Osteoblast (primary cell): ENCODE measurements around the gene KIAA0753. TPM values are rescaled to one million over a fixed set of nuclear protein-coding genes. Genes with fewer than 3 reads are reported as not detected.

ENCODE experiments used
- DNase-seq: peaks from one replicate; pipeline ENCODE4 v3.0.0; 2011; ENCODE audit warnings: low spot score, mixed read lengths; ENCODE audit not compliant: insufficient read length; ENCODE audit errors: missing footprints
- H2AFZ ChIP-seq: 2 replicates; pipeline ENCODE4 v1.6.0; 2011; ENCODE audit warnings: mild to moderate bottlenecking, low read length
- H3K27ac ChIP-seq: 2 replicates; pipeline ENCODE4 v1.5.1; 2011; ENCODE audit warnings: mild to moderate bottlenecking, low read depth, low read length, moderate library complexity
- H3K27me3 ChIP-seq: 2 replicates; pipeline ENCODE4 v1.6.0; 2012; ENCODE audit warnings: mild to moderate bottlenecking, control low read depth, inconsistent platforms, low read length, moderate library complexity; ENCODE audit not compliant: insufficient read depth
- H3K36me3 ChIP-seq: 2 replicates; pipeline ENCODE4 v1.5.1; 2011; ENCODE audit warnings: mild to moderate bottlenecking, low read length, control low read depth, moderate library complexity; ENCODE audit not compliant: insufficient read depth
- H3K4me1 ChIP-seq: 2 replicates; pipeline ENCODE4 v1.5.1; 2011; ENCODE audit warnings: mild to moderate bottlenecking, low read length, control low read depth, moderate library complexity; ENCODE audit not compliant: insufficient read depth
- H3K4me2 ChIP-seq: 2 replicates; pipeline ENCODE4 v1.6.0; 2011; ENCODE audit warnings: mild to moderate bottlenecking, low read length; ENCODE audit not compliant: insufficient read depth
- H3K4me3 ChIP-seq: fragments of 200-600 bp; sonication (generic); 3 replicates; pipeline ENCODE4 v1.5.1; 2012; ENCODE audit warnings: mild to moderate bottlenecking, low read length, inconsistent platforms; ENCODE audit not compliant: insufficient read depth
- H3K79me2 ChIP-seq: 2 replicates; pipeline ENCODE4 v1.6.0; 2012; ENCODE audit warnings: mild to moderate bottlenecking, low read length, control low read depth, inconsistent platforms; ENCODE audit not compliant: insufficient read depth
- H3K9me3 ChIP-seq: 2 replicates; pipeline ENCODE4 v1.5.1; 2011; ENCODE audit warnings: low read depth, low read length, control low read depth
- H4K20me1 ChIP-seq: 2 replicates; pipeline ENCODE4 v1.6.0; 2012; ENCODE audit warnings: mild to moderate bottlenecking, low read length, control low read depth; ENCODE audit not compliant: insufficient read depth
- CTCF ChIP-seq: IDR thresholded peaks from 2 replicates; pipeline ENCODE4 v1.5.1; 2011; ENCODE audit warnings: mild to moderate bottlenecking, low read depth, low read length, moderate library complexity; ENCODE audit errors: extremely low read depth
- total RNA-seq: library from RNA; depleted of rRNA; stranded (reverse); fragments of >200 nt; gene quantifications from 2 replicates; pipeline ENCODE4 v1.2.3, GENCODE V29; 2012

KIAA0753 gene
- total RNA-seq, 1 donor = 17.0 TPM

- H3K79me2 ChIP-seq = peaks cover 10% of the 10 kb centered on the region
- no peak overlapping the region for H2AFZ ChIP-seq
- no peak overlapping the region for H3K27ac ChIP-seq
- H3K9me3 ChIP-seq = no peaks in the 10 kb centered on the region
- peaks cover 14% of the 10 kb centered on the region for H3K4me1 ChIP-seq
- DNase-seq = peak; percentile 63
- no peaks in the 10 kb centered on the region for H3K36me3 ChIP-seq
- TF ChIP-seq CTCF = no peak
- H3K27me3 ChIP-seq = peaks cover 44% of the 10 kb centered on the region
- H3K4me3 ChIP-seq = no peak overlapping the region
- H3K4me2 ChIP-seq = no peak overlapping the region
- H4K20me1 ChIP-seq = peaks cover 6% of the 10 kb centered on the region
These were observed 14.6 kb upstream of the KIAA0753 start for GRCh38 chr17:6654841-6655731.

GRCh38 chr17:6651919-6652452 is 11.5 kb upstream of the KIAA0753 start:
- H3K4me2 ChIP-seq = peak overlapping the region; percentile 88
- H3K79me2 ChIP-seq = peaks cover 37% of the 10 kb centered on the region
- DNase-seq = peak; percentile 83
- no peak for TF ChIP-seq CTCF
- H3K36me3 ChIP-seq = peaks cover 7% of the 10 kb centered on the region
- peaks cover 16% of the 10 kb centered on the region for H4K20me1 ChIP-seq
- no peaks in the 10 kb centered on the region for H3K9me3 ChIP-seq
- peaks cover 17% of the 10 kb centered on the region for H3K4me1 ChIP-seq
- H3K4me3 ChIP-seq = peak overlapping the region; percentile 81
- H3K27ac ChIP-seq = peak overlapping the region; percentile 90
- H3K27me3 ChIP-seq = peaks cover 24% of the 10 kb centered on the region
- H2AFZ ChIP-seq = peak overlapping the region; percentile 93

- TF ChIP-seq CTCF = no peak
- DNase-seq = peak; percentile 99
- H3K79me2 ChIP-seq = peaks cover 37% of the 10 kb centered on the region
These were observed 10.9 kb upstream of the KIAA0753 start, which contains the start of the genes C17orf100 and MED31 for GRCh38 chr17:6651354-6651918. TSS of gene C17orf100 (plus strand) at chr17:6651762. CDS start at chr17:6651914, 152 bp downstream. TSS of gene MED31 (minus strand) at chr17:6651605. CDS start at chr17:6651528, 77 bp downstream.

GRCh38 chr17:6648181-6648580 is 7.7 kb upstream of the KIAA0753 start:
- Histone ChIP-seq H3K27ac (no peak overlapping the region), H3K4me2 (no peak overlapping the region), H3K27me3 (no peaks in the 10 kb centered on the region), H3K9me3 (no peaks in the 10 kb centered on the region), H3K79me2 (peaks cover 46% of the 10 kb centered on the region), H3K36me3 (peaks cover 29% of the 10 kb centered on the region), H2AFZ (no peak overlapping the region), H3K4me1 (peaks cover 25% of the 10 kb centered on the region), H3K4me3 (no peak overlapping the region), H4K20me1 (peaks cover 25% of the 10 kb centered on the region)
- peak; percentile 86 for DNase-seq
- peak; percentile 41 for TF ChIP-seq CTCF

More at GRCh38 chr17:6651354-6651918, 10.9 kb upstream of the KIAA0753 start, which contains the start of the genes C17orf100 and MED31:
- Histone ChIP-seq H3K4me3 (peak within 1 kb of the TSS; percentile 81), H3K27ac (peak within 1 kb of the TSS; percentile 90), H3K36me3 (peaks cover 7% of the 10 kb centered on the region), H3K27me3 (peaks cover 24% of the 10 kb centered on the region), H3K4me1 (peaks cover 17% of the 10 kb centered on the region), H3K9me3 (no peaks in the 10 kb centered on the region), H2AFZ (peak within 1 kb of the TSS; percentile 93), H3K4me2 (peak within 1 kb of the TSS; percentile 88), H4K20me1 (peaks cover 16% of the 10 kb centered on the region)
